GM19240 (cell line): ENCODE results near the gene MYO5B.

Source experiments
- DNase-seq: peaks from one replicate; pipeline ENCODE4 v3.0.0; 2011; ENCODE audit warnings: low spot score; ENCODE audit not compliant: insufficient read length

MYO5B gene

DNA sequence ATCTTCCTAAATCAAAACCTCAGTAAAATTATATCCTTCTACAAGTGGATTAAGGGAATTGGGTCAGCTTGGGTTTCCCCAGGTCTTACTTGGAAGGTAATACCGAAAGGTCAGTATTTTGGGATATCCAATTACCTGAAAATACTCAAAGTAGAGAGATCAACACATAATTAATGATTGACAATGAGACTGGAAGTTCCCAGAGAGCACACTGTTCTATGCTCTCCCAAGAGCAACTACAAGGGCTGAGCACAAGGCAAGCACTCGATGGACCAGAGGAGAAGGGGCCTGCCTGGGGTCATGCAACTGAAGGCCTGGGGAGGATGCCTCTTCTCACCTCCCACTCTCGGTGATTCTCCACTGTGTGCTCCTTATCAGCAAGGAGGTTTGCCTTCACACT, 222.4 kb downstream of the MYO5B start:
- no peak for DNase-seq

GRCh38 chr18:49971462-49971861, 223.5 kb downstream of the MYO5B start:
- DNase-seq: no peak

DNA sequence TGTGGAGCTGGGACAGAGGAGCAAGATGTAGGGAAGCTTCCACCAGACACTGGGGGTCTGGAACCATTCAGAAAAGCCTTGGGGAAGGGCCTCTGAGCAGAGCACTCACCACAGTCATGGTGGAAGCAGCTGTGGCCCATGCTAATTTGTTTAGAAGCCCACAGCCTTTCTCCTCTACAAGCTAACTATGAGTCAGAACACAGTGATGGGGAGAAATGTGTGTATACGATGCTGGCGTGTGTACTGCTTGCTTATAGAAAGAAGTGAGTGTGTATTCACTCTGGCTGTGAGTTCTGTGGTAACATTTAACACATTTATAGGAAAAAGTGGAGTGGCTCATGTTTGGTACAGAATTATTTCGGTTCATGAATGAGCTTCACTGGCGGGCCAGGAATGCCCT, 224.6 kb downstream of the MYO5B start:
- no peak for DNase-seq

GRCh38 chr18:49968644-49969309, 226.2 kb downstream of the MYO5B start:
- no peak for DNase-seq

DNA sequence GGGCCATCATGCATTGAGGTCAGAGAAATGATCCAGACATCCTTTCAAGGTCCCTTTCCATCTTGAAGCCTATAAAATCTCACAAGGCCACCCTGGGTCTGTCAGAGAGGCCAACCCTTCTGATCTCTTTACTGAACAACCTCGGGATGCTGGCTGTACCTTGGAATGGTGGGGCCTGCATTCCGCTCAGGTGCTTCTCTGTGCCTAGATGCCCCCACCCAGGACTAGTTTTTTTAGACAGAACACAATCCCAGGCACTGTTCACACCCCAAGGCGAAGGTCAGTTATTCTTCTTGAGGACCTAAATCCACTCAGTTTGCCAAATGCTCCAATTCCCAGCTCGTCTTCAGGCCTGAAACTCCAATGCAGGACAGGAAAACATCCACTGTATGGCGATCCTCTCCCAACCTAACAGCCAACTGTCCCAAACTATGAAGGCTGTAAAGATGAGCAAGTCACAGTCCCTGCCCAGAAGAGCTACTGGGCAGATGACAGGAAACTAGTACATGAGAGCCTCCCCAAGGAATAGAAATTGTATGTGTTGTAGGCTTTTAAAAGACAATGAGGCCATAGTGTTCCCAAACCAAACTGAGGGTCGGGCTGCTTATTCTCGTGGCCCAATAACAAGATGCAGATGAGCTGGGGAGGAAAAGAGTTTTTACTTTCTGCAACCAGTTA, 227.2 kb downstream of the MYO5B start:
- DNase-seq: no peak

DNA sequence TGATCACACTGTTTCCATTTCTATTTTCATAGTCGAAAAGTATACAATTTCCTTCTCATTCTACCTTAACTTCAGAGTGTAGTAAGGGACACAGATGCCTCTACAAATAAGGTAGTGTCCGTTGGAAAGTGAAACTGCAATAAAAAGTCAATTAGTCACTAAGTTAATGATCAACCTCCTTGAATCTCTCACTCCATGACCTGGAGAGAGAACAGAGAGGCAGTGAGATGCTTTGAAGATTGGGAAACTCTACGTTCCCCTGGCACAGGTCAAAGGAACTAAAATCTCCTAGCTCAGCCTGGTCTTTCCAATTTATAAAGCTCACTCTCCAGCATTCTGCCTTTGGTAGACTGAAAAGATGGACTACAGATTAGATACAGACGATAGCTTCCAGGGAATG, 227.8 kb downstream of the MYO5B start:
- no peak for DNase-seq

GRCh38 chr18:49966090-49966489, 228.9 kb downstream of the MYO5B start:
- no peak for DNase-seq

GRCh38 chr18:49963217-49963616, 231.7 kb downstream of the MYO5B start:
- no peak for DNase-seq

DNA sequence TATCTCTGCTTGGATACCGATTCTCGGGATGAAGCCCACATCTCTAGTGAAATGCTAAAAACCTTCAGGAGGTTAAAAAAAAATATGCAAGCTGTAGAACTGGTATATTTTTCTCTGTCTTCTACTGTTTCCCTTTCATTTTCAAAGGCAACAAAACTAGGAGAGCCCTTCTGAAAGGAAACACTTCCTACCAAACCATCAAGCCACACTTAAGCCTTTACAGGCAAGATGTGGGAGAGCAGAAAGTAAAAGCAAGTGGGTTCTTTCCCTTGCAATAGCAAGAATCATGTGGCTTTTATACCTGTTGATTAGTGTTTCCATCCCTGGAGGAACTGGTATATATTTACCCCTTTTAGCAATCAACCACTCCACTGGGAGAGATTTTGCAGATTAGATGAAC, 233.7 kb downstream of the MYO5B start:
- DNase-seq: no peak

DNA sequence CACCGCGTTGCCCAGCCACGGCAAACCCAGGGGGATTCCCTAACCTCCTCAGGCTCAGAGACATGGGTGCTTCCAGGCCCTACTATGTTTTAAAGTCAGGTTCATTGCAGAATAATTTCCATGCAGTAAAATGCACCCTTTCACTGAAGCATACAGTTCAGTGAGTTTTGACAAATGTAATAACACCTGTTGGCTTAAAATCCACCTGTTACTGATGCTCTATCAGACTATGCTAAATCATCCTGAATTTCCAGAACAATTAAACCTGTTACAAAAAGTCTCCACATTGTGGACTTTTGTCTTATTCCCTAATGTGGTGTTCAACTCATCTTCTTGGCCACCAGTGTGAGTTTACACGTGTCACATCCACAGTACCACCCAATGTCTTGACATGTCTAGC, 234.6 kb downstream of the MYO5B start:
- DNase-seq: no peak

GRCh38 chr18:49959176-49959575, 235.8 kb downstream of the MYO5B start:
- DNase-seq: no peak

DNA sequence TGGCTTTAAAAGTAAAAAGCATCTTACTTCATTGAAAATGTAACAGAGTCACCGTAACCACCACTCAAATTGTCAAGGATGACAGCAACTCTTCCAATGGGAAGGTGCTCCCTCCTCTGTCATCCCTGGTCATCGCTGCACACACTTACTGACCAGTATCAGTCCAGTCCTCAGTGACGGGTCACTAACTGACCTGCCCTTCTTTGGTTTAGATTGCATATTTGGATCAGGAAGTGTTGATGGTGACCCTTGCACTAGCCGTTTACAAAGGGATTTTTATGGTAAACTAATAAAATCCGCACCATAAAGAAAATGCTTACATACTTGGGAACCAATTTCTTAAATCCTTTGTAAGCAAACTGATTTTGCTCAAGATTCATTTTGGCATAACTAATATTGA, 239.7 kb downstream of the MYO5B start:
- no peak for DNase-seq

- DNase-seq: no peak
These were observed 241.6 kb downstream of the MYO5B start for GRCh38 chr18:49953391-49953790.

DNA sequence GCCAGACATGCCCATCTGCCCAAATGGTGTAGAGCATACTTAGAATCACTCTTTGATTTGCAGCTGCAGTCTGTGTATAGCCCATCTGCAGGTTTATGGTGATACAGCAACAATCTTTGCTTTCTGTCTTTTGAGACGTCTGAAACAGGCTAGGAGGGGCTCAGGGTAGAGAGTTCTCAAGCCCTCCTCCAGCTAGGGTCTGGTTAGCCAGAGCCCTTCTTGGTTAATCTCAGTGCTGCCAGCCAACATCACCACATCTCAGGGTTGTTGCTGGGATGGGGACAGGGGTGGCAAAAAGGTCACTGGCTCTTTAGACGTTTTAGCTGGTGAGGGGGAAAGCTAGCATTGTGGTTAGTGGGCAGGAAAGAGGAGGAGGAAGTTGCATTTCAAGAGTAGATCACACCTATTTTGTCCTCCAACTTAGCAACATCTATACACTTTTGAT, 245.0 kb downstream of the MYO5B start:
- no peak for DNase-seq

DNA sequence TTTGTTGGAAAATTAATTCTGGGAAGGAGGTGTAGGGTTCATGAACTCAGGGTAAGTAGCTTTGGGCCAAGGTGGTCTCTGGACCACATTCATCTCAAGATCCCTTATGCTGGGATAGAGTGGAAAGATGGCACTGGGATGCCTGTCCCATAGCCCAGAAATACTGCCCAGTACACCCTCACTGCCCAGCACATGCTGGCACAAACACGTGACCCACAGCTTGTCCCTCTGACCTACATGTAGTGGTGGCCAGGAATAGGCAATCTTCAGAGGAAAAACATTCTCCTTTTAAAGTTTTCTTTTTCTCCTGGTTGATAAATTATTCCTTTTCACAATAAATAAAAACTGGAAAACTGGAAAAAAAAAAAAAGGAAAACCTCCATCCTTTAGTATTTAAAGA, 246.0 kb downstream of the MYO5B start:
- DNase-seq: no peak

GRCh38 chr18:49944663-49945062, 250.3 kb downstream of the MYO5B start:
- DNase-seq: no peak

GRCh38 chr18:49936821-49937220, 258.1 kb downstream of the MYO5B start:
- DNase-seq: no peak

- no peak for DNase-seq
These were observed 259.7 kb downstream of the MYO5B start for GRCh38 chr18:49935215-49935614.

DNA sequence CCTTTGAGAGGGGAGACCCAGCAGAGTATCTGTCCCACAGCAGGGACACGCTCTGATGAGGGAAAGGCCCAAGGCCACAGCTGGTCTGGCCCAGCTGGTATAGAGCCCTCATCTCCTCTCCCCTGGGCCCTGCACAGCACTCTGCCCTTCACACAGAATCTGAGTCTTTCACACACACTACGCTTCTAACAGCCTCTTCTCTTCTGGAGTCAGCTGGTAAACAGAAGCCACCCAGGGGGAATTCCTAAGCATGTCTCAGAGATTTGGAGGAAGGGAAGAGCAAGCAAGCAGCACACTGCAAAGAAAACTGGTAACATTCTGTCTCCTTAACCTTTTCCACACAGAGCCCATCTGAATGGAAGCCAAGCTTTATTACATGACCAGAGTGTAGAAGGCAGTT, 260.5 kb downstream of the MYO5B start:
- no peak for DNase-seq

- DNase-seq: no peak
These were observed 261.3 kb downstream of the MYO5B start for GRCh38 chr18:49933530-49934128.

DNA sequence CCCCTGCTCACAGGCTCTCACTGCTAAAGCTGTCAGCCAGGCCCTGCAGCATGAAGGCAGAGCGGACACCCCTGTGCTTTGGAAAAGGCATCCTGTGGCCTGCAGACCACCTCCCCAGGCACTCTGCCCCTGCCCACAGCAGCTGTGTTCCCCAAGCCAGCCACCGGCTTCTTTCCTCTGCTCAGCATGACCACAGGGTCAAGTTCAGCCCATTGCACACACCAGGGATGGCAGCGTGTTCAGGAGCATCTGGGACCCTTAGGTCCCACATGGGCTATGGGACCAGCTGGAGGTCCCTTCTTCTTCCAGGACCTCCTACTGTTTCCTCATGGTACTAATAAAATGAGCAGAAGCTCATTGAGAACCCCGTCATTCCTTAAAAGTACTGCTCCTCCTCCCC, 263.2 kb downstream of the MYO5B start:
- no peak for DNase-seq

DNA sequence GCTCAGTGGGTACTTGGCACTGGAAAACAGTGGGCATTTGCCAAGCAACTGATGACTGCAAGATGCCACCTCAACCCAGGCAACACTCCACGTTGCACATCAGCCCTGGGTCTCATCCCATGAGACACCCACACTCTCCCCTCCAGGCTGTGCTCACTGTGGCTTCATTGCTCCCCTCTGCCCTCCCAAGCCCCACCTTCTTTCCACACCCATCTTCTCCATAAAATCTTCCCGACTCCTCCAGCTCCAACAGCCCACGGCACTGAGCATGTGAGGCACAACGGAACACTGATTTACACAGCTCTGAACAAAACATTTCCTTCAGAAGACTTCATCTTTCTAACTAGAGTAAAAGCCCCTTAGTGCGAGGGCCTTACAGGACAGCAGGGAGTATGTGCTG, 263.8 kb downstream of the MYO5B start:
- DNase-seq: no peak
